HCT116 (cell line): Measurements from ENCODE around the gene EPC1. TPM values are rescaled to one million over a fixed set of nuclear protein-coding genes. Genes with fewer than 3 reads are reported as not detected.

ENCODE experiments used
- ATAC-seq: fragments of 200-7000 bp; cut with Tn5 transposase; 2 replicates; pipeline ENCODE4 v1.9.1; 2020; ENCODE audit warnings: mild to moderate bottlenecking, moderate library complexity
- BruUV-seq: library from RNA; stranded (reverse); fragments of 400-500 nt; replicated peaks from 2 replicates; lab custom pipeline; 2021; lab: Mats Ljungman, UMichigan
- CTCF ChIA-PET: fragments of 300-600 bp; sonication (Branson Sonifier 250); formaldehyde crosslinking; loops from one replicate; lab custom pipeline; 2021; ENCODE audit warnings: antibody characterized with exemption; lab: Charles Lee
- POLR2A ChIA-PET: fragments of 300-600, 350-600 bp; sonication (Branson Sonifier 250); formaldehyde crosslinking; loops from one replicate; lab custom pipeline; 2021; ENCODE audit warnings: antibody characterized with exemption; lab: Charles Lee
- RAD21 ChIA-PET, 2 experiments: fragments of 300-600 bp; sonication (Branson Sonifier 250); formaldehyde crosslinking; loops; one replicate each; lab custom pipeline; 2023; ENCODE audit warnings: low total read pairs in 2 of 2; ENCODE audit not compliant: uncharacterized antibody in 2 of 2, unreplicated experiment in 2 of 2, low non-redundant PET in 1 of 2; lab: Charles Lee
- DNase-seq: peaks from one replicate; pipeline ENCODE4 v3.0.0-alpha.2; 2010; ENCODE audit warnings: low read depth, low spot score
- H2AFZ ChIP-seq: fragments of 200-600 bp; shearing (Covaris generic), sonication (generic); 2 replicates; pipeline ENCODE4 v1.6.1; 2017; ENCODE audit warnings: low read depth, mixed run types, mixed read lengths, antibody characterized with exemption, low read length; ENCODE audit not compliant: poor library complexity, severe bottlenecking
- H3K27ac ChIP-seq: 2 replicates; pipeline ENCODE4 v1.5.1; 2012; ENCODE audit warnings: low read depth, low read length
- H3K27me3 ChIP-seq: fragments of 200-600 bp; sonication (generic); 2 replicates; pipeline ENCODE4 v1.6.1; 2016; ENCODE audit warnings: mixed run types, low read length, mixed read lengths; ENCODE audit not compliant: insufficient read depth
- H3K36me3 ChIP-seq, 2 experiments: fragments of 200-500 bp in 1 of 2; fragments of 200-600 bp in 1 of 2; sonication (Bioruptor generic) in 1 of 2; sonication (generic) in 1 of 2; 2 replicates each; pipeline versions ENCODE4 v1.5.1 to v1.6.1; 2014 to 2016; ENCODE audit warnings: low read length in 2 of 2, inconsistent platforms in 1 of 2, mixed read lengths in 1 of 2, mixed run types in 1 of 2; ENCODE audit not compliant: insufficient read depth in 2 of 2, control insufficient read depth in 1 of 2
- H3K4me1 ChIP-seq, 2 experiments: fragments of 200-600 bp in 1 of 2; sonication (generic) in 1 of 2; 2 replicates each; pipeline versions ENCODE4 v1.5.1 to v1.6.1; 2012 to 2017; ENCODE audit warnings: low read length in 2 of 2, inconsistent platforms in 1 of 2, mild to moderate bottlenecking in 1 of 2, mixed read lengths in 1 of 2, mixed run types in 1 of 2, moderate library complexity in 1 of 2; ENCODE audit not compliant: insufficient read depth in 2 of 2, control insufficient read depth in 1 of 2
- H3K4me2 ChIP-seq: fragments of 200-600 bp; sonication (generic); 2 replicates; pipeline ENCODE4 v1.6.1; 2017; ENCODE audit warnings: mixed run types, low read length, mixed read lengths
- H3K4me3 ChIP-seq, 2 experiments: fragments of 200-600 bp in 1 of 2; sonication (generic) in 1 of 2; replicated peaks in 1 of 2; 2 replicates each; pipeline ENCODE4 v1.5.1; 2011 to 2016; ENCODE audit warnings: low read length in 2 of 2, control low read depth in 1 of 2, low read depth in 1 of 2, mild to moderate bottlenecking in 1 of 2, mixed read lengths in 1 of 2, mixed run types in 1 of 2
- H3K79me2 ChIP-seq: fragments of 200-600 bp; sonication (generic); 2 replicates; pipeline ENCODE4 v1.6.1; 2017; ENCODE audit warnings: mild to moderate bottlenecking, mixed run types, low read length, moderate library complexity, mixed read lengths; ENCODE audit not compliant: insufficient read depth
- H3K9ac ChIP-seq: fragments of 200-600 bp; sonication (generic); 2 replicates; pipeline ENCODE4 v1.6.1; 2016; ENCODE audit warnings: low read length, mixed read lengths
- H3K9me2 ChIP-seq: fragments of 200-600 bp; sonication (generic), shearing (Covaris generic); 2 replicates; pipeline ENCODE4 v1.6.1; 2017; ENCODE audit warnings: mixed run types, mild to moderate bottlenecking, moderate library complexity; ENCODE audit not compliant: insufficient read depth
- H3K9me3 ChIP-seq, 2 experiments: fragments of 200-500 bp in 1 of 2; fragments of 200-600 bp in 1 of 2; sonication (Bioruptor generic) in 1 of 2; sonication (generic) in 1 of 2; 2 replicates each; pipeline ENCODE4 v1.6.1; 2014 to 2017; ENCODE audit warnings: low read length in 2 of 2, mixed read lengths in 2 of 2, inconsistent platforms in 1 of 2, low read depth in 1 of 2, mild to moderate bottlenecking in 1 of 2, mixed run types in 1 of 2, moderate library complexity in 1 of 2; ENCODE audit not compliant: control insufficient read depth in 1 of 2, insufficient read depth in 1 of 2
- H4K20me1 ChIP-seq: fragments of 200-600 bp; sonication (generic), shearing (Covaris generic); 2 replicates; pipeline ENCODE4 v1.6.1; 2017; ENCODE audit warnings: mixed run types, mild to moderate bottlenecking, moderate library complexity; ENCODE audit not compliant: insufficient read depth
- EZH2 ChIP-seq: fragments of 200-600 bp; sonication (generic); IDR thresholded peaks from 2 replicates; pipeline ENCODE4 v1.6.1; 2017; ENCODE audit warnings: antibody characterized with exemption, mixed run types
- EZH2phosphoT487 ChIP-seq: fragments of 200-600 bp; IDR thresholded peaks from 2 replicates; pipeline ENCODE4 v1.6.1; 2018; ENCODE audit warnings: antibody characterized with exemption, borderline replicate concordance
- JUND ChIP-seq: IDR thresholded peaks from 2 replicates; pipeline ENCODE4 v1.6.1; 2012
- RAD21 ChIP-seq: IDR thresholded peaks from 2 replicates; pipeline ENCODE4 v1.6.1; 2012; ENCODE audit warnings: low read depth, mild to moderate bottlenecking
- SIN3A ChIP-seq: IDR thresholded peaks from 2 replicates; pipeline ENCODE4 v1.6.1; 2012; ENCODE audit warnings: low read depth
- SP1 ChIP-seq: IDR thresholded peaks from 2 replicates; pipeline ENCODE4 v1.6.1; 2012; ENCODE audit warnings: low read depth
- ZFX ChIP-seq: fragments of 450-650 bp; IDR thresholded peaks from 2 replicates; pipeline ENCODE4 v1.6.1; 2017
- ZNF274 ChIP-seq: fragments of 200-500 bp; sonication (Bioruptor generic); IDR thresholded peaks from 2 replicates; pipeline ENCODE4 v1.6.1; 2014; ENCODE audit warnings: mild to moderate bottlenecking, low read depth, low read length, inconsistent platforms
- intact Hi-C: fragments of 100-400 bp; cut with micrococcal nuclease; formaldehyde crosslinking; loops from 2 replicates; pipeline ENCODE4 v1.10.0; 2022
- total RNA-seq: library from RNA; stranded (reverse); gene quantifications from one replicate; pipeline ENCODE4 v1.2.1, GENCODE V29; 2021; ENCODE audit not compliant: unreplicated experiment
- TF ChIP-seq, protein P1 (sequence below): IDR thresholded peaks from 2 replicates; pipeline ENCODE4 v1.6.1; 2011; ENCODE audit warnings: mild to moderate bottlenecking, low read length, moderate library complexity; ENCODE audit not compliant: insufficient replicate concordance; ENCODE audit errors: extremely low read depth
- TF ChIP-seq, protein P2 (sequence below), 3 experiments: fragments of 200-600 bp in 1 of 3; sonication (generic) in 1 of 3; IDR thresholded peaks in 2 of 3; conservative IDR thresholded peaks in 1 of 3; 2 replicates each; pipeline ENCODE4 v1.5.1; 2012 to 2017; ENCODE audit warnings: low read depth in 2 of 3, low read length in 2 of 3, antibody characterized with exemption in 1 of 3, borderline replicate concordance in 1 of 3, control low read depth in 1 of 3, mild to moderate bottlenecking in 1 of 3, mixed read lengths in 1 of 3, mixed run types in 1 of 3, moderate library complexity in 1 of 3; ENCODE audit not compliant: insufficient read depth in 1 of 3

The EPC1 gene
- total RNA-seq, 1 experiment from 2014 or later: 20.1 TPM

DNA sequence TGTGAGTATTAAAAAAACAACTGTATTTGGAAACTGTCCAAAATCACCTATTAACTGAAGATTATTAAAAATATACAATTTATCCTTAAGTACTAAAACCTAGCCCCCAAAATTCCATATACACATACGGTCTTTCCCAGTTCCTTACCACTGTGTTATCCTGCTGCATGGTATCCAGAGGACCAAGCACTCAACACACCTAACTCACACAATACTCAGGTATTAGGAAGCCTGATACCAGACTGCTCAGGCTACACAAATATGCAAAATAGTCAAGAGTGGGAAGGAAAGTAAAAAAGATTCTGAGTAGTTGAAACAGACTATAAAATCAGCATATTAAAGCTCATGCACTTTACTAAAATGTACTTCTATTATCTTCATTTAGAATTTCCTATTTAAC lies 67.2 kb downstream of the EPC1 start:
- peaks cover 5 to 14% of the 10 kb centered on the region in 2 experiments for H3K36me3 ChIP-seq
- intact Hi-C loops: no loop called here

GRCh38 chr10:32273336-32273735 lies 73.6 kb downstream of the EPC1 start:
- no peaks in the 10 kb centered on the region for H3K4me1 ChIP-seq
- H3K79me2 ChIP-seq: peaks cover 10% of the 10 kb centered on the region; the same call in 1 of the 2 replicates
- ChIA-PET CTCF (interaction anchor here (1.2 kb wide), 1 partner anchor 17 kb away, joined by 4 read pairs; no protein-coding TSS in a partner anchor), POLR2A (no interaction called here), RAD21 (no interaction called here)
- DNase-seq (no peak), ATAC-seq (no peak)
- H3K4me3 ChIP-seq: no peak overlapping the region
- peaks cover 15 to 17% of the 10 kb centered on the region in 2 experiments for H3K36me3 ChIP-seq
- no peak overlapping the region for H3K27ac ChIP-seq
- H3K4me2 ChIP-seq: no peak overlapping the region
- H3K9me3 ChIP-seq: no peaks in the 10 kb centered on the region
- no peak overlapping the region for H2AFZ ChIP-seq
- H4K20me1 ChIP-seq: no peaks in the 10 kb centered on the region
- no peak overlapping the region for H3K9ac ChIP-seq
- no peaks in the 10 kb centered on the region for H3K27me3 ChIP-seq
- intact Hi-C loops: no loop called here
- no TSS peak for BruUV-seq
- no peaks in the 10 kb centered on the region for H3K9me2 ChIP-seq
- TF ChIP-seq EZH2 (no peak), ZNF274 (no peak), JUND (no peak), RAD21 (no peak), SIN3A (no peak), ZFX (no peak)
- TF ChIP-seq, protein P1, sequence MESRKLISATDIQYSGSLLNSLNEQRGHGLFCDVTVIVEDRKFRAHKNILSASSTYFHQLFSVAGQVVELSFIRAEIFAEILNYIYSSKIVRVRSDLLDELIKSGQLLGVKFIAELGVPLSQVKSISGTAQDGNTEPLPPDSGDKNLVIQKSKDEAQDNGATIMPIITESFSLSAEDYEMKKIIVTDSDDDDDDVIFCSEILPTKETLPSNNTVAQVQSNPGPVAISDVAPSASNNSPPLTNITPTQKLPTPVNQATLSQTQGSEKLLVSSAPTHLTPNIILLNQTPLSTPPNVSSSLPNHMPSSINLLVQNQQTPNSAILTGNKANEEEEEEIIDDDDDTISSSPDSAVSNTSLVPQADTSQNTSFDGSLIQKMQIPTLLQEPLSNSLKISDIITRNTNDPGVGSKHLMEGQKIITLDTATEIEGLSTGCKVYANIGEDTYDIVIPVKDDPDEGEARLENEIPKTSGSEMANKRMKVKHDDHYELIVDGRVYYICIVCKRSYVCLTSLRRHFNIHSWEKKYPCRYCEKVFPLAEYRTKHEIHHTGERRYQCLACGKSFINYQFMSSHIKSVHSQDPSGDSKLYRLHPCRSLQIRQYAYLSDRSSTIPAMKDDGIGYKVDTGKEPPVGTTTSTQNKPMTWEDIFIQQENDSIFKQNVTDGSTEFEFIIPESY: no peak
- TF ChIP-seq, protein P2, sequence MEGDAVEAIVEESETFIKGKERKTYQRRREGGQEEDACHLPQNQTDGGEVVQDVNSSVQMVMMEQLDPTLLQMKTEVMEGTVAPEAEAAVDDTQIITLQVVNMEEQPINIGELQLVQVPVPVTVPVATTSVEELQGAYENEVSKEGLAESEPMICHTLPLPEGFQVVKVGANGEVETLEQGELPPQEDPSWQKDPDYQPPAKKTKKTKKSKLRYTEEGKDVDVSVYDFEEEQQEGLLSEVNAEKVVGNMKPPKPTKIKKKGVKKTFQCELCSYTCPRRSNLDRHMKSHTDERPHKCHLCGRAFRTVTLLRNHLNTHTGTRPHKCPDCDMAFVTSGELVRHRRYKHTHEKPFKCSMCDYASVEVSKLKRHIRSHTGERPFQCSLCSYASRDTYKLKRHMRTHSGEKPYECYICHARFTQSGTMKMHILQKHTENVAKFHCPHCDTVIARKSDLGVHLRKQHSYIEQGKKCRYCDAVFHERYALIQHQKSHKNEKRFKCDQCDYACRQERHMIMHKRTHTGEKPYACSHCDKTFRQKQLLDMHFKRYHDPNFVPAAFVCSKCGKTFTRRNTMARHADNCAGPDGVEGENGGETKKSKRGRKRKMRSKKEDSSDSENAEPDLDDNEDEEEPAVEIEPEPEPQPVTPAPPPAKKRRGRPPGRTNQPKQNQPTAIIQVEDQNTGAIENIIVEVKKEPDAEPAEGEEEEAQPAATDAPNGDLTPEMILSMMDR (IDR thresholded peaks at IDR 0.05 in 2 of 3, conservative IDR thresholded peaks at IDR 0.05 in 1 of 3; ENCODE audit: borderline replicate concordance in 1 of 3, insufficient read depth in 1 of 3, low read depth in 2 of 3, low read length in 2 of 3): no peak

More for the DNA sequence above, 67.2 kb downstream of the EPC1 start:
- H3K79me2 ChIP-seq: peaks cover 17% of the 10 kb centered on the region; the same call in 1 of the 2 replicates
- no peak overlapping the region for H3K27ac ChIP-seq
- BruUV-seq: no TSS peak
- no peak overlapping the region for H3K4me2 ChIP-seq
- RAD21 ChIA-PET: no interaction called here
- no peaks in the 10 kb centered on the region for H3K9me3 ChIP-seq
- H4K20me1 ChIP-seq: no peaks in the 10 kb centered on the region
- no peak overlapping the region for H3K9ac ChIP-seq
- DNase-seq (no peak), ATAC-seq (no peak)
- no peaks in the 10 kb centered on the region for H3K27me3 ChIP-seq
- no peaks in the 10 kb centered on the region for H3K9me2 ChIP-seq
- no peak overlapping the region for H3K4me3 ChIP-seq
- POLR2A ChIA-PET: no interaction called here
- H2AFZ ChIP-seq: no peak overlapping the region
- CTCF ChIA-PET: interaction anchor here (0.8 kb wide), 1 partner anchor 22 kb away, joined by 5 read pairs; no protein-coding TSS in a partner anchor
- TF ChIP-seq, protein P1: no peak
- no peak for TF ChIP-seq SP1
- no peak for TF ChIP-seq EZH2phosphoT487
- no peaks in the 10 kb centered on the region for H3K4me1 ChIP-seq
